K562 (cell line): ENCODE measurements around the gene PSRC1. TPM values are rescaled to one million over a fixed set of nuclear protein-coding genes. Genes with fewer than 3 reads are reported as not detected.

ENCODE experiments used
- BMI1 ChIP-seq: fragments of 150-350 bp; IDR thresholded peaks from 2 replicates; pipeline ENCODE4 v1.6.1; 2014; ENCODE audit warnings: low read length
- C11orf30 ChIP-seq: fragments of 450-650 bp; IDR thresholded peaks from 2 replicates; pipeline ENCODE4 v1.6.1; 2016; ENCODE audit warnings: low read depth, mild to moderate bottlenecking
- CBX8 ChIP-seq: fragments of 200-600 bp; sonication (generic); IDR thresholded peaks from 2 replicates; pipeline ENCODE4 v1.6.1; 2012; ENCODE audit warnings: borderline replicate concordance, mixed run types, low read depth, mild to moderate bottlenecking, moderate library complexity, mixed read lengths, low read length, control low read depth, inconsistent platforms; ENCODE audit not compliant: poor library complexity, severe bottlenecking; ENCODE audit errors: extremely low read depth
- CTBP1 ChIP-seq: fragments of 450-650 bp; IDR thresholded peaks from 2 replicates; pipeline ENCODE4 v1.6.1; 2016; ENCODE audit warnings: borderline replicate concordance
- FOXJ2 ChIP-seq: fragments of 200-800 bp; sonication (Bioruptor generic); IDR thresholded peaks from 2 replicates; pipeline ENCODE4 v1.6.1; 2016; ENCODE audit warnings: missing genetic modification characterization, missing compliant biosample characterization
- HSF4 ChIP-seq: fragments of 250-450 bp; sonication (Bioruptor Pico); IDR thresholded peaks from 2 replicates; pipeline ENCODE4 v2.1.2; 2022; ENCODE audit warnings: mild to moderate bottlenecking, moderate library complexity, borderline replicate concordance
- KDM1A ChIP-seq, 2 experiments: fragments of 450-650 bp; IDR thresholded peaks; 2 replicates each; pipeline ENCODE4 v1.6.1; 2016; ENCODE audit warnings: mild to moderate bottlenecking in 2 of 2
- LEF1 ChIP-seq: fragments of 450-650 bp; IDR thresholded peaks from 2 replicates; pipeline ENCODE4 v1.6.1; 2016; ENCODE audit warnings: mild to moderate bottlenecking
- MEF2A ChIP-seq: IDR thresholded peaks from 2 replicates; pipeline ENCODE4 v1.6.1; 2011; ENCODE audit warnings: low read depth, mild to moderate bottlenecking, low read length, moderate library complexity; ENCODE audit not compliant: control insufficient read depth
- NFYB ChIP-seq: IDR thresholded peaks from 2 replicates; pipeline ENCODE4 v1.6.1; 2011; ENCODE audit warnings: mild to moderate bottlenecking, moderate library complexity; ENCODE audit not compliant: insufficient read length; ENCODE audit errors: extremely low read depth
- NR2F6 ChIP-seq: fragments of 450-650 bp; formaldehyde crosslinking; IDR thresholded peaks from 2 replicates; pipeline ENCODE4 v1.4.0; 2020; ENCODE audit warnings: mild to moderate bottlenecking
- RAD21 ChIP-seq, 2 experiments: fragments of 250-450 bp in 1 of 2; fragments of 450-650 bp in 1 of 2; sonication (Bioruptor Pico) in 1 of 2; formaldehyde crosslinking in 1 of 2; IDR thresholded peaks in 1 of 2; conservative IDR thresholded peaks in 1 of 2; 2 replicates each; pipeline versions ENCODE4 v1.4.0 to v1.8.0; 2020 to 2022; ENCODE audit warnings: mild to moderate bottlenecking in 2 of 2, moderate library complexity in 1 of 2
- SMC3 ChIP-seq: conservative IDR thresholded peaks from 2 replicates; pipeline ENCODE4 v1.6.1; 2011; ENCODE audit warnings: low read depth, low read length, improper control_type of control experiment; ENCODE audit not compliant: insufficient read depth
- SNRNP70 ChIP-seq: fragments of 200-400 bp; formaldehyde crosslinking; optimal IDR thresholded peaks from 2 replicates; pipeline ENCODE3; 2017; ENCODE audit warnings: low read depth, low read length
- TAF9B ChIP-seq: fragments of 450-650 bp; IDR thresholded peaks from 2 replicates; pipeline ENCODE4 v1.6.1; 2018; ENCODE audit warnings: mild to moderate bottlenecking; ENCODE audit not compliant: partially characterized antibody
- ZBTB8A ChIP-seq: fragments of 450-650 bp; IDR thresholded peaks from 2 replicates; pipeline ENCODE4 v1.6.1; 2018; ENCODE audit warnings: mild to moderate bottlenecking, moderate library complexity; ENCODE audit not compliant: partially characterized antibody
- ZNF212 ChIP-seq: fragments of 450-650 bp; formaldehyde crosslinking; IDR thresholded peaks from 2 replicates; pipeline ENCODE4 v1.4.0; 2020; ENCODE audit warnings: mild to moderate bottlenecking
- ZNF277 ChIP-seq: fragments of 250-450 bp; sonication (Bioruptor Pico); IDR thresholded peaks from 2 replicates; pipeline ENCODE4 v1.8.0; 2022; ENCODE audit warnings: inconsistent platforms, mild to moderate bottlenecking, moderate library complexity, borderline replicate concordance
- ZNF639 ChIP-seq, 2 experiments: fragments of 200-800 bp in 1 of 2; sonication (Bioruptor generic) in 1 of 2; sonication (generic) in 1 of 2; formaldehyde crosslinking in 1 of 2; IDR thresholded peaks in 1 of 2; conservative IDR thresholded peaks in 1 of 2; 2 replicates each; pipeline versions ENCODE4 v1.5.0 to v1.6.1; 2016 to 2020; ENCODE audit warnings: missing compliant biosample characterization in 1 of 2, missing genetic modification characterization in 1 of 2, missing genetic modification reagents in 1 of 2
- ZNF655 ChIP-seq: fragments of 250-450 bp; sonication (Bioruptor Pico); IDR thresholded peaks from 2 replicates; pipeline ENCODE4 v1.5.0; 2021
- ZNF77 ChIP-seq: fragments of 250-450 bp; sonication (Bioruptor Pico); IDR thresholded peaks from 2 replicates; pipeline ENCODE4 v1.5.0; 2020
- polyA plus RNA-seq, 8 experiments: library from polyadenylated mRNA; depleted of rRNA in 4 of 8; stranded (reverse) in 5 of 8; unstranded in 3 of 8; fragments of >200 nt; fragmentation: Nextera tagmentation in 2 of 8; fragmentation: Illumina TruSeq in 1 of 8; extraction: Ambion mirVana in 2 of 8; extraction: Trizol in 1 of 8; gene quantifications; 2 replicates each; pipeline versions ENCODE4 v1.2.1 to v1.2.3, GENCODE V29; 2011 to 2014; ENCODE audit warnings: inconsistent platforms in 1 of 8, missing spikeins in 1 of 8
- total RNA-seq, 7 experiments: library from RNA; depleted of rRNA in 6 of 7; stranded (reverse); fragments of >200 nt in 6 of 7; fragmentation: Illumina TruSeq in 2 of 7; extraction: Trizol in 2 of 7; gene quantifications; 2 replicates each; pipeline versions ENCODE4 v1.2.1 to v1.2.3, GENCODE V29; 2011 to 2021; ENCODE audit warnings: low replicate concordance in 1 of 7
- TF ChIP-seq, protein P1 (sequence below): IDR thresholded peaks from 2 replicates; pipeline ENCODE4 v1.6.1; 2011; ENCODE audit warnings: borderline replicate concordance, low read depth, mild to moderate bottlenecking, moderate library complexity, low read length; ENCODE audit not compliant: insufficient read depth, poor library complexity, severe bottlenecking

PSRC1 gene
- total and polyA plus RNA-seq, 9 of the 15 experiments (the other 6 are each of a cell fraction or from before 2014, with no cell fraction given) = 6.5 to 65.2 (median 39.3) TPM

- TF ChIP-seq, protein P1, sequence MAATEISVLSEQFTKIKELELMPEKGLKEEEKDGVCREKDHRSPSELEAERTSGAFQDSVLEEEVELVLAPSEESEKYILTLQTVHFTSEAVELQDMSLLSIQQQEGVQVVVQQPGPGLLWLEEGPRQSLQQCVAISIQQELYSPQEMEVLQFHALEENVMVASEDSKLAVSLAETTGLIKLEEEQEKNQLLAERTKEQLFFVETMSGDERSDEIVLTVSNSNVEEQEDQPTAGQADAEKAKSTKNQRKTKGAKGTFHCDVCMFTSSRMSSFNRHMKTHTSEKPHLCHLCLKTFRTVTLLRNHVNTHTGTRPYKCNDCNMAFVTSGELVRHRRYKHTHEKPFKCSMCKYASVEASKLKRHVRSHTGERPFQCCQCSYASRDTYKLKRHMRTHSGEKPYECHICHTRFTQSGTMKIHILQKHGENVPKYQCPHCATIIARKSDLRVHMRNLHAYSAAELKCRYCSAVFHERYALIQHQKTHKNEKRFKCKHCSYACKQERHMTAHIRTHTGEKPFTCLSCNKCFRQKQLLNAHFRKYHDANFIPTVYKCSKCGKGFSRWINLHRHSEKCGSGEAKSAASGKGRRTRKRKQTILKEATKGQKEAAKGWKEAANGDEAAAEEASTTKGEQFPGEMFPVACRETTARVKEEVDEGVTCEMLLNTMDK = no peak
- TF ChIP-seq LEF1 (no peak), ZNF639 (CRISPR knock-in tag; conservative IDR thresholded peaks at IDR 0.05 in 1 of 2, IDR thresholded peaks at IDR 0.05 in 1 of 2) (0 out of 4 replicates have a peak, but pooled peaks of 1 of the 2 experiments have one; percentile 19), NFYB (no peak), C11orf30 (no peak), RAD21 (CRISPR knock-in tag; conservative IDR thresholded peaks at IDR 0.05 in 1 of 2, IDR thresholded peaks at IDR 0.05 in 1 of 2) (peak in 1 of 2 experiments; percentile 29; a peak in 2 of 4 replicates), CBX8 (no peak), NR2F6 (CRISPR knock-in tag) (no peak), KDM1A (IDR thresholded peaks at IDR 0.05) (no peak), ZNF77 (CRISPR knock-in tag) (no peak), SMC3 (no peak), ZNF655 (CRISPR knock-in tag) (no peak), TAF9B (no peak), HSF4 (CRISPR knock-in tag) (no peak), MEF2A (no peak), FOXJ2 (no peak), ZNF212 (no peak), BMI1 (no peak), CTBP1 (0 out of 2 replicates have a peak, but pooled peaks have one; percentile 11), ZNF277 (CRISPR knock-in tag) (no peak), SNRNP70 (no peak), ZBTB8A (no peak)
Measured at GRCh38 chr1:109275706-109276345, 7.1 kb downstream of the PSRC1 start (continued).
